Right atrium auricular region (tissue), 2 donors: ENCODE data around the gene SPAG8. TPM values are rescaled to one million over a fixed set of nuclear protein-coding genes. Genes with fewer than 3 reads are reported as not detected.
A peak's percentile ranks its signal among the peaks of the same experiment; 100 is the strongest.

Source experiments
- DNase-seq: peaks from one replicate; pipeline ENCODE4 v3.0.0-alpha.2; 2019; ENCODE audit warnings: low spot score
- H3K27ac ChIP-seq, 2 donors: fragments of 200-600 bp; sonication (generic); 1 replicate in 1 of 2; 2 replicates in 1 of 2; pipeline ENCODE4 v1.5.1; 2016 to 2019
- H3K27me3 ChIP-seq, 2 donors: fragments of 200-600 bp; sonication (generic); one replicate each; pipeline versions ENCODE4 v1.5.1 to v1.6.0; 2017 to 2019
- H3K36me3 ChIP-seq: fragments of 200-600 bp; sonication (generic); one replicate; pipeline ENCODE4 v1.5.1; 2016
- H3K4me1 ChIP-seq, 2 donors: fragments of 200-600 bp; sonication (generic); one replicate each; pipeline versions ENCODE4 v1.5.1 to v1.6.0; 2017 to 2019
- H3K4me3 ChIP-seq, 2 donors: fragments of 200-600 bp; sonication (generic); 1 replicate in 1 of 2; 2 replicates in 1 of 2; pipeline ENCODE4 v1.5.1; 2017 to 2019; ENCODE audit warnings: mild to moderate bottlenecking in 1 of 2, moderate library complexity in 1 of 2
- H3K9me3 ChIP-seq, 2 donors: fragments of 200-600 bp; sonication (generic); one replicate each; pipeline ENCODE4 v1.5.1; 2019
- CTCF ChIP-seq, 2 donors: fragments of 200-600 bp; sonication (generic); IDR thresholded peaks; one replicate each; pipeline ENCODE4 v1.5.1; 2019; ENCODE audit warnings: antibody characterized with exemption in 2 of 2
- total RNA-seq, 2 donors: library from RNA; depleted of rRNA; stranded (reverse); fragments of >200 nt; gene quantifications; one replicate each; pipeline ENCODE4 v1.1.0, GENCODE V29; 2016

The SPAG8 gene
- total RNA-seq, 2 donors from 2014 or later, result 1.6 to 4.1 TPM

- Histone ChIP-seq H3K36me3 (no peaks in the 10 kb centered on the region), H3K27me3 (no peaks in the 10 kb centered on the region), H3K9me3 (no peaks in the 10 kb centered on the region), H3K4me3 (no peak overlapping the region), H3K27ac (no peak overlapping the region), H3K4me1 (peaks cover 0 to 25% of the 10 kb centered on the region in 2 donors)
- no peak for DNase-seq
- no peak for TF ChIP-seq CTCF (IDR thresholded peaks at IDR 0.05)
Measured at GRCh38 chr9:35816708-35817107, 4.6 kb upstream of the SPAG8 start.

GRCh38 chr9:35814841-35815543 is 2.9 kb upstream of the SPAG8 start, which contains the start of gene HINT2:
HINT2 (minus strand) TSS chr9:35815042; CDS start chr9:35814979, 63 bp downstream.
- no peaks in the 10 kb centered on the region for H3K9me3 ChIP-seq
- peaks cover 0 to 35% of the 10 kb centered on the region in 2 donors for H3K4me1 ChIP-seq
- DNase-seq, result peak; percentile 97
- no peak for TF ChIP-seq CTCF (IDR thresholded peaks at IDR 0.05)
- H3K36me3 ChIP-seq, result no peaks in the 10 kb centered on the region
- peak within 1 kb of the TSS; percentile 98 to 99 for H3K27ac ChIP-seq
- H3K4me3 ChIP-seq, result peak within 1 kb of the TSS; percentile 90 to 97
- H3K27me3 ChIP-seq, result no peaks in the 10 kb centered on the region

GRCh38 chr9:35814106-35814840 is 2.2 kb upstream of the SPAG8 start:
- peak; percentile 82 for DNase-seq
- Histone ChIP-seq H3K27ac (peak overlapping the region; percentile 98 to 99), H3K4me3 (peak overlapping the region; percentile 90 to 97), H3K36me3 (no peaks in the 10 kb centered on the region), H3K4me1 (peaks cover 0 to 35% of the 10 kb centered on the region in 2 donors), H3K27me3 (no peaks in the 10 kb centered on the region), H3K9me3 (no peaks in the 10 kb centered on the region)
- TF ChIP-seq CTCF (IDR thresholded peaks at IDR 0.05), result no peak

- Histone ChIP-seq H3K27me3 (no peaks in the 10 kb centered on the region), H3K4me1 (peaks cover 0 to 35% of the 10 kb centered on the region in 2 donors), H3K4me3 (no peak overlapping the region), H3K27ac (peak overlapping the region; percentile 98 to 99), H3K9me3 (no peaks in the 10 kb centered on the region), H3K36me3 (peaks cover 2% of the 10 kb centered on the region)
- peak in 1 of 2 donors; percentile 41 for TF ChIP-seq CTCF (IDR thresholded peaks at IDR 0.05)
- no peak for DNase-seq
Measured at GRCh38 chr9:35813434-35814105, 1.5 kb upstream of the SPAG8 start.

- H3K4me1 ChIP-seq, result peaks cover 0 to 35% of the 10 kb centered on the region in 2 donors
- peak overlapping the region; percentile 44 to 56 for H3K4me3 ChIP-seq
- no peaks in the 10 kb centered on the region for H3K27me3 ChIP-seq
- peaks cover 14% of the 10 kb centered on the region for H3K36me3 ChIP-seq
- no peak for TF ChIP-seq CTCF (IDR thresholded peaks at IDR 0.05)
- H3K9me3 ChIP-seq, result no peaks in the 10 kb centered on the region
- peak overlapping the region; percentile 77 to 98 for H3K27ac ChIP-seq
- no peak for DNase-seq
Measured at GRCh38 chr9:35811381-35812024, 559 bp downstream of the SPAG8 start.
